GM13977 (cell line): ENCODE data around the gene TNFRSF4.

ENCODE experiments used
- DNase-seq: peaks from one replicate; pipeline ENCODE4 v3.0.0; 2012; ENCODE audit warnings: low spot score
- in situ Hi-C: fragments of 300-500 bp; cut with MboI; formaldehyde crosslinking; loops from one replicate; pipeline ENCODE4 v1.12.0; 2022; ENCODE audit warnings: low sequenced_read_pairs, low pct_unique_long_range_greater_than_20kb, mixed read lengths, inconsistent platforms; ENCODE audit not compliant: unreplicated experiment
- TF ChIP-seq, protein P1 (sequence below): IDR thresholded peaks from 2 replicates; pipeline ENCODE4 v1.5.1; 2012; ENCODE audit warnings: mild to moderate bottlenecking, control low read depth; ENCODE audit not compliant: insufficient read depth; ENCODE audit errors: extremely low read depth, missing control alignments

The TNFRSF4 gene

GRCh38 chr1:1216770-1217620, 3.0 kb upstream of the TNFRSF4 start:
- in situ Hi-C loops = no loop called here
- no peak for DNase-seq
- TF ChIP-seq, protein P1, sequence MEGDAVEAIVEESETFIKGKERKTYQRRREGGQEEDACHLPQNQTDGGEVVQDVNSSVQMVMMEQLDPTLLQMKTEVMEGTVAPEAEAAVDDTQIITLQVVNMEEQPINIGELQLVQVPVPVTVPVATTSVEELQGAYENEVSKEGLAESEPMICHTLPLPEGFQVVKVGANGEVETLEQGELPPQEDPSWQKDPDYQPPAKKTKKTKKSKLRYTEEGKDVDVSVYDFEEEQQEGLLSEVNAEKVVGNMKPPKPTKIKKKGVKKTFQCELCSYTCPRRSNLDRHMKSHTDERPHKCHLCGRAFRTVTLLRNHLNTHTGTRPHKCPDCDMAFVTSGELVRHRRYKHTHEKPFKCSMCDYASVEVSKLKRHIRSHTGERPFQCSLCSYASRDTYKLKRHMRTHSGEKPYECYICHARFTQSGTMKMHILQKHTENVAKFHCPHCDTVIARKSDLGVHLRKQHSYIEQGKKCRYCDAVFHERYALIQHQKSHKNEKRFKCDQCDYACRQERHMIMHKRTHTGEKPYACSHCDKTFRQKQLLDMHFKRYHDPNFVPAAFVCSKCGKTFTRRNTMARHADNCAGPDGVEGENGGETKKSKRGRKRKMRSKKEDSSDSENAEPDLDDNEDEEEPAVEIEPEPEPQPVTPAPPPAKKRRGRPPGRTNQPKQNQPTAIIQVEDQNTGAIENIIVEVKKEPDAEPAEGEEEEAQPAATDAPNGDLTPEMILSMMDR = no peak

DNA sequence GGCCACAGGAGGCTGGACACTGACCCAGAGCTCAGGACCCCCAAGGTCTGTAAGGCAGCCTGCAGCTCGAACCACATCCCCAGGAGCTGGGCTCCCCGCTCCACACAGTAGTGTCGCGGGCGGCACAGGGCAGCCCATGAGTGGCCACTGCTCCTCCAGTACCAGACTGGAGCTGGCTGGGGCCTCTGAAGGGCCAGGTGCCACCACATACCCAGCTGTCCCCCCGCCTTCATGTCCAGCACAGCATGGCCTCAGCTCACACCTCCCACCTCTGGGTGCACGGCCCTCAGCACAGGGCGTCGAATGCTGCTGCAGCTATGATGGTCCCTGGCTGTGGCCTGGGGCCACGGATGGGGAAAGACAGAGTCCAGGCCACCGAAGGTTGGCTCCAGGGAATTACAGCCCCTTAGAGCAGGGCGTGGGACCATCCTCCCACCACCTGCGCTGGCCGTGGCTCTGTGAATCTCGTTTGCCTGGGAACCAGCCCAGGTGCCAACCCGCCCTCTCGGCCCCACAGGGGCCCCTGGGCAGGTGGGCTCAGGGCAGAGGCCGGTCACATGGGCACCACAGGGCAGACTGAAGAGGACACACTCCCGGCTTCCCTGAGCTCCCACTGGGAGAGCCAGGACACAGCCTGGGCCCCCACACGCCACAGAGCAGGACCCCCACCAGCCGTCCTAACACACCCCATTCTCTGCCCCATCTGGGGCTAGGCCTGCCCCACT, 2.1 kb upstream of the TNFRSF4 start:
- TF ChIP-seq, protein P1 = no peak
- in situ Hi-C loops = no loop called here
- no peak for DNase-seq

- TF ChIP-seq, protein P1 = no peak
- no peak for DNase-seq
- in situ Hi-C loops = no loop called here
These were observed 1.2 kb upstream of the TNFRSF4 start for GRCh38 chr1:1215080-1215676.

DNA sequence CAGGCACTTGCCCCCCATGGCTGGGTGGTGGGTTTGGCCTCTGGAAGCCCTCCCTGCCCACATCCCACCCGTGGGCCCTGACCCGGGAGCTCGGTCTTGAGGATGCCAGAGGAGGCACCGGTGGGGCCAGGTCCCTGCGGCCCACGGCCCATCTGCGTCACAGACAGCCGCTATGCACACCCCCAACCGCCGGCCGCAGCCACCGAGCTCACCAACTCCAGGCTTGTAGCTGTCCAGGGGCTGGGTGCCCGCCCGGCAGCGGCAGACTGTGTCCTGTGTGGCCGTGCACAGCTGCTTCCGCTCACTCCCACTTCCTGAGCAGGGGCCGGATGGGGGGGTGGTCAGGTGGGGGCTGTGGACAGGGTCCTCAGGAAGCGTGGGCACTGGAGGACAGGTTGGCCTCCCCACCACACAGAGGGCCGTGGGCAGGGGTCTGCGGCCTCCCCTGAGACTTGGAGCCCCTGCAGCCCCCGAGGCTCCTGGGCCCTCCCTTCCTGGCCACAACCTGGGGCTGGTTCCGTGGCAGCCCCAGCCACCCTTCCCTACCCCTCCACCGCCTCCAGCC, 1.1 kb downstream of the TNFRSF4 start:
- DNase-seq = peak; percentile 84
- in situ Hi-C loops = no loop called here
- TF ChIP-seq, protein P1 = no peak

GRCh38 chr1:1211541-1212441, 2.2 kb downstream of the TNFRSF4 start:
- no peak for DNase-seq
- in situ Hi-C loops = no loop called here
- TF ChIP-seq, protein P1 = no peak
